ENCODE results near the gene MAP1LC3B2.

MAP1LC3B2 gene

GRCh38 chr12:116610971-116611541, 51.9 kb downstream of the MAP1LC3B2 start:
- DNase-seq (ENCODE audit: low read depth in 2 of 2, low spot score in 1 of 2): no peak

GRCh38 chr12:116612436-116612835, 53.3 kb downstream of the MAP1LC3B2 start:
- DNase-seq (ENCODE audit: low read depth in 2 of 2, low spot score in 1 of 2): no peak

GRCh38 chr12:116613256-116613655, 54.1 kb downstream of the MAP1LC3B2 start:
- no peak for DNase-seq (ENCODE audit: low read depth in 2 of 2, low spot score in 1 of 2)

- no peak for DNase-seq (ENCODE audit: low read depth in 2 of 2, low spot score in 1 of 2)
Observed at GRCh38 chr12:116614194-116614915, 55.2 kb downstream of the MAP1LC3B2 start.

- no peak for DNase-seq (ENCODE audit: low read depth in 2 of 2, low spot score in 1 of 2)
Observed at GRCh38 chr12:116615141-116615861, 56.1 kb downstream of the MAP1LC3B2 start.

- DNase-seq (ENCODE audit: low read depth in 2 of 2, low spot score in 1 of 2): no peak
Observed at GRCh38 chr12:116616536-116617248, 57.5 kb downstream of the MAP1LC3B2 start.

GRCh38 chr12:116619246-116619645, 60.1 kb downstream of the MAP1LC3B2 start:
- DNase-seq (ENCODE audit: low read depth in 2 of 2, low spot score in 1 of 2): no peak

GRCh38 chr12:116620124-116620491, 60.9 kb downstream of the MAP1LC3B2 start:
- DNase-seq (ENCODE audit: low read depth in 2 of 2, low spot score in 1 of 2): no peak

- no peak for DNase-seq (ENCODE audit: low read depth in 2 of 2, low spot score in 1 of 2)
Observed at GRCh38 chr12:116620492-116621191, 61.5 kb downstream of the MAP1LC3B2 start.

GRCh38 chr12:116621194-116621593, 62.0 kb downstream of the MAP1LC3B2 start:
- DNase-seq (ENCODE audit: low read depth in 2 of 2, low spot score in 1 of 2): no peak

GRCh38 chr12:116624516-116624915, 65.3 kb downstream of the MAP1LC3B2 start:
- DNase-seq (ENCODE audit: low read depth in 2 of 2, low spot score in 1 of 2): no peak

GRCh38 chr12:116626153-116626552, 67.0 kb downstream of the MAP1LC3B2 start:
- no peak for DNase-seq (ENCODE audit: low read depth in 2 of 2, low spot score in 1 of 2)
